DMS53 (cell line): ENCODE data around the gene CRIP1.

Experiments
- DNase-seq: peaks from one replicate; lab custom pipeline; 2025; lab: John Stamatoyannopoulos, UW

CRIP1 gene

GRCh38 chr14:105480807-105481801 lies 5.6 kb upstream of the CRIP1 start:
- peak; percentile 87 for DNase-seq

- peak; percentile 98 for DNase-seq
Observed at GRCh38 chr14:105481886-105482457, 4.7 kb upstream of the CRIP1 start.

DNA sequence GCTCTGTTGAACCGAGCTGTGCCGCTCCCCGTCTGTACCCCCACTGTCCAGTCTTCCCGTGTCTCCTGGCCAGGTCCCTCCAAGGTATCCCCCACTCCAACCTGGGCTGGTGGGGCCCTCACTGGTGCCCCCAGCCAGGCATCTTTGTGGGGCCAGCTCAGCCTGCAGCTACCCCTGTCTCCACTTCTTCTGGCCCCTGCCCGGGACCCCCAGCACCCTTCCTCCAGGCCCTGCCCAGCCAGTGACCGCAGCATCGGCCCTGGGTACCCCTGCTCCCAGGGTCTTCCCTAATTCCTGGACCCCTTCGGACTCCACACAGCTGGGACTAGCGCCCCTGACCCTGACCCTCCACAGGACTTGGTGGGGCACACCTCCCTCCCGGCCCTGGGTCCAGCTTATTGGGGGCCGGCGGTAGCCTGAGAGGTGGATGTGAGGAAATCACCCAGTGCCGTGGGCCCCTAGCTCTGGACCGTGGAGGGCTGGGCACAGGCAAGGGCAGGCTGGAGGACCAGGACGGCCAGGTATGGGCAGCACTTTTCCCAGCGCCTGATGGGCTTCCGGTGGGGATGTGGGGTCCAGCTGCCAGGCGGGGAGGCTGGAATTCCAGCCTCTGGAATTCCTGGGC lies 4.1 kb upstream of the CRIP1 start:
- no peak for DNase-seq

DNA sequence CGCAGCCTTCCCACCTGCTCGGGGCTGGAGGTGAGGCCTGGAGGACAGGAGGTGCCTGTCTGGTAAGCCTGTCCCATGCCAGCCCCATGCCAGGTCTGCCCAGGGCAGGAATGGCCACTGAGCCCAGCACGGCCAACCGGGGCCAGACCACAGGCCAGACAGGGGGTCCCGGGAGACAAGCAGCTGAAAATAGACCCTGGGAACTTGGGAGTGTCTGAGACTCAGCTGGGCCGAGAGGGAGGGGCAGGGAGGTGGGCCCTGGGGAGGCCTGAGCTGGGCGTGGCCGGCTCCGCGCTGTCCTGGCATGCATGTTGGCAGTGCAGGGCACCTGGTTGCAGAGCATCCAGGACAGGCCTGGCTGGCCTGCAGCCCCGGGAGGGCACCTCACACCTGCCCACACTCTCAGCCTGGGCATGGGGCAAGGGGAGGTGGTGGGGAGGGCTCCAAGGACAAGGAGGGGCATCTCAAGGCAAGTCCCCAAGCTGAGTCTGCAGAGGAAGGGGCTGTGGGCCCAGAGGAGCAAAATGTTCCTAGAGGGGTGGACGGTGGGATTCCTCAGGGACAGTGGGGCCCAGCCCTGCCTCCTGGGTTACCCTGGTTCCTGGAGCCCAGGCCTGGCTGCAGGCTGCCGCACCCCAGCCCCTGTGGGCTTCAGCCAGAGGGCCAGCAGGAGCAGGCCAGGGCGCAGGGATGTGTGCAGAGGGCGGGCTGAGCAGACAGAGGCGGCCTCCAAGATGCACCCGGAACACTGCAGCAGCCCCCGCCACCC lies 3.2 kb upstream of the CRIP1 start:
- no peak for DNase-seq

GRCh38 chr14:105484069-105484996 lies 2.4 kb upstream of the CRIP1 start:
- no peak for DNase-seq

DNA sequence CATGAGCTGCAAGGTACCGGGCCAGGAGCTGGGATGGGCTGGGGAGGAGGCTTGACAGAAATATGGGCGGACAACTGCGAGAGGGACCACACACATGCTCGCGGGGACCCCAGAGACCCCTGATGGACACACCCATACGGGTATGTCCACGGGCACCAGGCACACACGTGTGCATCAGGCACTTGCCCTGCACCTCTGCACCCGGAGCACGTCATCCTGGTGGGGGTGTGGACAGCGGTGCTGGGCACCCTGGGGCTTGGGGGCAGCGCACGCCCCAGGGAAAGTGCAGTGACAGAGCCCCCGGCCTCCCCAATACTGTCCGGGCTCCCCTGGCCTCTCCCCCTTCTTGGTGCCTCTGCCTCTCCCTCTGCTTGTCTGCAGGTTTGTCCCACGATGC lies 1.7 kb upstream of the CRIP1 start:
- DNase-seq: no peak

GRCh38 chr14:105485739-105486162 lies 935 bp upstream of the CRIP1 start:
- peak; percentile 60 for DNase-seq

GRCh38 chr14:105486974-105487448 lies 325 bp downstream of the CRIP1 start:
- DNase-seq: peak; percentile 52

- peak; percentile 60 for DNase-seq
Observed at GRCh38 chr14:105487449-105487985, 831 bp downstream of the CRIP1 start.

- no peak for DNase-seq
Observed at GRCh38 chr14:105487986-105488777, 1.5 kb downstream of the CRIP1 start.

GRCh38 chr14:105488781-105489541 lies 2.3 kb downstream of the CRIP1 start:
- DNase-seq: no peak

DNA sequence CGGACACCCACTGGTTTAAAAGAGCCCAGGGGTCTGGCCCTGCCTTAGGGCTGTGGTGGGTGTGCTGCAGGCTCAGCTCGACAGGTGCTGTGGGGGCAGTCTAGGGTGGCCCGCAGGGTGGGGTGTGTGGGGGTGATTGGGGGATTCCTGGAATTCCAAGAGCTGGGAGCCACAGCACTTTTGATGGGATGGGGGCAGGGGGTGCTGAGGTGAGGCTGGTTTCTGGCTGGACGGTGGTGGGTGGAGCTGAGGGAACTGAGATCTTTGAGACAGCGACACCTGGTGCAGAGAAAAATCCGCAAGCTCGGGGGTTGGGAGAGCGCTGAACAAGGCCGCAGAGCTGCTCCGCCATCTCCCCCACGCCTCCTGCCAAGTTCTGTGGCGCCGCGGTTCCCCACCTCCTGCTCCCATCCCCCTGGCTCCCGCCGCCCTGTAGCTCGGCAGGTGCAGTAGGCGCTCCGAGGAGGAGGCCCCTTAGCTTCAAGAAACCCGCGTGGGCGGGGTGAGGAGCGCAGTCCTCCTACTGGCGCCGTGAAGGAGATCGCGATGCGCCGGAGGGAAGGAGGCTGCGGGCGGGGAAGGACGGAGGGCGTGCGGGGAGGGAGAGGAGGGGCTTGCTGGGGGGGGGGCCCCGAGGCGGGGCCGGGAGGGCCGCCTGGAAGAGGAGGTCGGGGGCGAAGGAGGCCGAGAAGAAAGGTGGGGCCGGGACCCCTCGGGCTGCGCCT lies 3.0 kb downstream of the CRIP1 start:
- DNase-seq: peak; percentile 91

- no peak for DNase-seq
Observed at GRCh38 chr14:105490267-105490571, 3.5 kb downstream of the CRIP1 start.

DNA sequence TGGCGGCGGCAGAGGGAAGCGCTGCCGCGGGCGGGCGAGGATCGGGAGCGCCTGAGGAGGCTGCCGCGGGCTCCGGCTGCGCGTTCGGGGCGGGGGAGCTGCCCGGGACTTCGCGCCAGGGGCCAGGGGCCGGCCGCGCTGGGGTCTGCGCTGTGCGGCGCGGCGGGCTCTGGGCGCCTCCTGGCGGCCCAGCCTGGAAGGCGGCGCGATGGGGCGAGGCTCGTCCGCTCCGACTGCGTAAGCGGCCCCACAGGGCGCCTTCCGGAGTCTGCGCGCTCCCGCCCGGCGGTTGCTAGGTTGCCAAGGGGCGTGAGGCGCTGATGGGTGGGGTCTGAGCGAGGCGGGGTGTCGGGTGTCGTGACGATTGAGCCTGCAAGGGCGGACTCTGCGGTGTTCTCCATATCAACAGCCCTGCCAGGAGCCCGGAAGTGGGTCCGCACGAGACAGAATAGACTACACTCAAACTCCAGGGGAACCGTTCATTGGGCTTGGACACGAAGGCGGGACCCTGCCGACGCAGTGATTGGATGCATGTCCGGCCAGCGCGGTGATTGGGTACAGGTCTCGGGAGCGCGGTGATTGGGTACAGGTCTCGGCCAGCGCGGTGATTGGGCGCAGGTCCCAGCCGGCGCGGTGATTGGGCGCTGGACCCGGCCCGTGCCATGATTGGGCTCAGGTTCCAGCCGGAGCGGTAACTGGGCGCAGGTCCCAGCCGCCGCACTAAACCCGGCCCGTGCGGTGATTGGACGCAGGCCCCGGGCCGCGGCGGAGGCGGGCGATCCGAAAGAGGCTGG lies 4.1 kb downstream of the CRIP1 start, which contains the start of gene TEDC1:
TEDC1 (plus strand) TSS at position 675 of the 794 bp plus-strand sequence. CDS start 130 bp downstream, outside the sequence.
- DNase-seq: peak; percentile 99

DNA sequence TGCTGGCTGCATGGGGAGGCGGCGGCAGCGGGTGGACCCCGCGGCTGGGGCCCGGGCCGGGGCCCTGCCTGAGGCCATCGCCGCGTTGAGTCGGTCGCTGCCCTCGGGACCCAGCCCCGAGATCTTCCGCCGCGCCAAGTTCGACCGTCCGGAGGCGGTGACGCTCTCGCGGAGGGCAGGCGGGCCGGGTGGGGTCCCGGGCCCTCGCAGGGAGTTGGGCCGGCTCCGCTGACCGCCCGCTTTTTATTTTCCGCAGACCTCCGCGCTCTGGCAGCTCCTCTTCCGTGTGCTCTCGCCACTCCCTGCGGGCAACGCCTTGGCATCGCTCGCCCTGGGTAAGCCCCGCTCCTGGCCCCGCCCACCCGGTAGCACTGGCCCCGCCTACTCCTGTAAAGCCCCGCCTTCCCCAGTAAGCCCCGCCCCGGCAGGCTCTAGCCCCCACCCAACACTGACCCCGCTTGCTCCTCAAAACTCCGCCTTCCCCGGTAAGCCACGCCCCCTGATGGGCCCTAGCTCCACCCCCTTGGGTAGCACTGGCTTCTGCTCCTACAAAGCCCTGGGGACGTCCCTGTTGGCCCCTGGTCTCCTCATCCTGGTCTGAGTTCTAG lies 4.8 kb downstream of the CRIP1 start:
- DNase-seq: peak; percentile 76

GRCh38 chr14:105492031-105492970 lies 5.6 kb downstream of the CRIP1 start:
- no peak for DNase-seq
